Osteoblast (primary cell): ENCODE measurements around the gene CSTPP1. TPM values are rescaled to one million over a fixed set of nuclear protein-coding genes. Genes with fewer than 3 reads are reported as not detected.

Source experiments
- DNase-seq: peaks from one replicate; pipeline ENCODE4 v3.0.0; 2011; ENCODE audit warnings: low spot score, mixed read lengths; ENCODE audit not compliant: insufficient read length; ENCODE audit errors: missing footprints
- H2AFZ ChIP-seq: 2 replicates; pipeline ENCODE4 v1.6.0; 2011; ENCODE audit warnings: mild to moderate bottlenecking, low read length
- H3K27ac ChIP-seq: 2 replicates; pipeline ENCODE4 v1.5.1; 2011; ENCODE audit warnings: mild to moderate bottlenecking, low read depth, low read length, moderate library complexity
- H3K27me3 ChIP-seq: 2 replicates; pipeline ENCODE4 v1.6.0; 2012; ENCODE audit warnings: mild to moderate bottlenecking, control low read depth, inconsistent platforms, low read length, moderate library complexity; ENCODE audit not compliant: insufficient read depth
- H3K36me3 ChIP-seq: 2 replicates; pipeline ENCODE4 v1.5.1; 2011; ENCODE audit warnings: mild to moderate bottlenecking, low read length, control low read depth, moderate library complexity; ENCODE audit not compliant: insufficient read depth
- H3K4me1 ChIP-seq: 2 replicates; pipeline ENCODE4 v1.5.1; 2011; ENCODE audit warnings: mild to moderate bottlenecking, low read length, control low read depth, moderate library complexity; ENCODE audit not compliant: insufficient read depth
- H3K4me2 ChIP-seq: 2 replicates; pipeline ENCODE4 v1.6.0; 2011; ENCODE audit warnings: mild to moderate bottlenecking, low read length; ENCODE audit not compliant: insufficient read depth
- H3K4me3 ChIP-seq: fragments of 200-600 bp; sonication (generic); 3 replicates; pipeline ENCODE4 v1.5.1; 2012; ENCODE audit warnings: mild to moderate bottlenecking, low read length, inconsistent platforms; ENCODE audit not compliant: insufficient read depth
- H3K79me2 ChIP-seq: 2 replicates; pipeline ENCODE4 v1.6.0; 2012; ENCODE audit warnings: mild to moderate bottlenecking, low read length, control low read depth, inconsistent platforms; ENCODE audit not compliant: insufficient read depth
- H3K9me3 ChIP-seq: 2 replicates; pipeline ENCODE4 v1.5.1; 2011; ENCODE audit warnings: low read depth, low read length, control low read depth
- H4K20me1 ChIP-seq: 2 replicates; pipeline ENCODE4 v1.6.0; 2012; ENCODE audit warnings: mild to moderate bottlenecking, low read length, control low read depth; ENCODE audit not compliant: insufficient read depth
- total RNA-seq: library from RNA; depleted of rRNA; stranded (reverse); fragments of >200 nt; gene quantifications from 2 replicates; pipeline ENCODE4 v1.2.3, GENCODE V29; 2012
- TF ChIP-seq, protein P1 (sequence below): IDR thresholded peaks from 2 replicates; pipeline ENCODE4 v1.5.1; 2011; ENCODE audit warnings: mild to moderate bottlenecking, low read depth, low read length, moderate library complexity; ENCODE audit errors: extremely low read depth

The CSTPP1 gene
- total RNA-seq, 1 donor, result 27.1 TPM

DNA sequence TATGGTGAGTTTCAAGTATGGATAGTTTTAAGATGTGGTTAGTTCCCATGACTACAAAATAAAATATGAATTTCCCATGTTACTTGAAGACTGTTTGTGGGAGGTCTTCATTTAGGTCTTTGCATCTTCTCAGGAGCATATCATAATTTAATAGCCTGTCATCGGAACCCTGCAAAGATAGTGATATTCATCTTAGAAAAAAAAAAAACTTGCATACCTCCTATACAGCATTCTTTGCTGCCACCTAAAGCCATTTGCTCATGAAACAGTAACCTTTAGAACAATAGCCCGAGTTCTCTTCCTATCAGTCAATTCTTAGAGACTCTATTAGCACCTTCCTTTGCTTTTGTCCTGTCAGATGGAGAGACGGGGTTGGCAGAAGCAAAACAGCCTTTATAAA lies 164.8 kb downstream of the CSTPP1 start:
- no peaks in the 10 kb centered on the region for H3K36me3 ChIP-seq
- H3K4me2 ChIP-seq, result no peak overlapping the region
- H3K4me1 ChIP-seq, result peaks cover 12% of the 10 kb centered on the region
- H3K27ac ChIP-seq, result no peak overlapping the region
- H4K20me1 ChIP-seq, result no peaks in the 10 kb centered on the region
- H3K9me3 ChIP-seq, result no peaks in the 10 kb centered on the region
- no peak overlapping the region for H3K4me3 ChIP-seq
- TF ChIP-seq, protein P1, sequence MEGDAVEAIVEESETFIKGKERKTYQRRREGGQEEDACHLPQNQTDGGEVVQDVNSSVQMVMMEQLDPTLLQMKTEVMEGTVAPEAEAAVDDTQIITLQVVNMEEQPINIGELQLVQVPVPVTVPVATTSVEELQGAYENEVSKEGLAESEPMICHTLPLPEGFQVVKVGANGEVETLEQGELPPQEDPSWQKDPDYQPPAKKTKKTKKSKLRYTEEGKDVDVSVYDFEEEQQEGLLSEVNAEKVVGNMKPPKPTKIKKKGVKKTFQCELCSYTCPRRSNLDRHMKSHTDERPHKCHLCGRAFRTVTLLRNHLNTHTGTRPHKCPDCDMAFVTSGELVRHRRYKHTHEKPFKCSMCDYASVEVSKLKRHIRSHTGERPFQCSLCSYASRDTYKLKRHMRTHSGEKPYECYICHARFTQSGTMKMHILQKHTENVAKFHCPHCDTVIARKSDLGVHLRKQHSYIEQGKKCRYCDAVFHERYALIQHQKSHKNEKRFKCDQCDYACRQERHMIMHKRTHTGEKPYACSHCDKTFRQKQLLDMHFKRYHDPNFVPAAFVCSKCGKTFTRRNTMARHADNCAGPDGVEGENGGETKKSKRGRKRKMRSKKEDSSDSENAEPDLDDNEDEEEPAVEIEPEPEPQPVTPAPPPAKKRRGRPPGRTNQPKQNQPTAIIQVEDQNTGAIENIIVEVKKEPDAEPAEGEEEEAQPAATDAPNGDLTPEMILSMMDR, result no peak
- H3K27me3 ChIP-seq, result no peaks in the 10 kb centered on the region
- DNase-seq, result no peak
- no peaks in the 10 kb centered on the region for H3K79me2 ChIP-seq
- H2AFZ ChIP-seq, result no peak overlapping the region

- no peak overlapping the region for H3K27ac ChIP-seq
- no peak overlapping the region for H3K4me3 ChIP-seq
- H3K4me1 ChIP-seq, result peaks cover 9% of the 10 kb centered on the region
- H2AFZ ChIP-seq, result no peak overlapping the region
- H4K20me1 ChIP-seq, result peaks cover 2% of the 10 kb centered on the region
- peak overlapping the region; percentile 2 for H3K4me2 ChIP-seq
- no peaks in the 10 kb centered on the region for H3K9me3 ChIP-seq
- DNase-seq, result peak; percentile 37
- no peaks in the 10 kb centered on the region for H3K36me3 ChIP-seq
- no peaks in the 10 kb centered on the region for H3K27me3 ChIP-seq
- TF ChIP-seq, protein P1, result no peak
- no peaks in the 10 kb centered on the region for H3K79me2 ChIP-seq
Measured at GRCh38 chr11:47104261-47104950, 167.8 kb downstream of the CSTPP1 start.

GRCh38 chr11:47105541-47105940 lies 169.0 kb downstream of the CSTPP1 start:
- Histone ChIP-seq H3K4me1 (peaks cover 5% of the 10 kb centered on the region), H3K27ac (no peak overlapping the region), H3K4me3 (no peak overlapping the region), H4K20me1 (peaks cover 2% of the 10 kb centered on the region), H3K9me3 (no peaks in the 10 kb centered on the region), H3K4me2 (no peak overlapping the region), H3K27me3 (no peaks in the 10 kb centered on the region), H3K36me3 (no peaks in the 10 kb centered on the region), H2AFZ (no peak overlapping the region), H3K79me2 (no peaks in the 10 kb centered on the region)
- TF ChIP-seq, protein P1, result no peak
- no peak for DNase-seq

- H3K4me3 ChIP-seq, result no peak overlapping the region
- H3K36me3 ChIP-seq, result no peaks in the 10 kb centered on the region
- H4K20me1 ChIP-seq, result peaks cover 2% of the 10 kb centered on the region
- H3K4me1 ChIP-seq, result peaks cover 5% of the 10 kb centered on the region
- DNase-seq, result no peak
- no peak overlapping the region for H3K4me2 ChIP-seq
- no peaks in the 10 kb centered on the region for H3K79me2 ChIP-seq
- no peak overlapping the region for H2AFZ ChIP-seq
- H3K27ac ChIP-seq, result no peak overlapping the region
- H3K9me3 ChIP-seq, result no peaks in the 10 kb centered on the region
- TF ChIP-seq, protein P1, result no peak
- H3K27me3 ChIP-seq, result no peaks in the 10 kb centered on the region
Measured at GRCh38 chr11:47105974-47106373, 169.4 kb downstream of the CSTPP1 start.
